Measurements from ENCODE around the gene KLHL42. TPM values are rescaled to one million over a fixed set of nuclear protein-coding genes. Genes with fewer than 3 reads are reported as not detected.
A peak's percentile ranks its signal among the peaks of the same experiment; 100 is the strongest.

Gene KLHL42
- total and polyA plus RNA-seq, 2 experiments from 2014 or later = 7.6 to 33.2 TPM

GRCh38 chr12:27781680-27782079 lies 1.6 kb downstream of the KLHL42 start (continued):
- TF ChIP-seq CTCF (conservative IDR thresholded peaks at IDR 0.05; ENCODE audit: low read depth in 2 of 2) (no peak), JUNB (IDR thresholded peaks at IDR 0.05; ENCODE audit: unreplicated experiment) (no peak), ETS1 (IDR thresholded peaks at IDR 0.05) (no peak), ZNF114 (CRISPR knock-in tag; IDR thresholded peaks at IDR 0.05) (no peak)

- peaks cover 46% of the 10 kb centered on the region for H3K4me1 Mint-ChIP-seq
Measured at GRCh38 chr12:27782481-27782880, 2.4 kb downstream of the KLHL42 start.

More at GRCh38 chr12:27782481-27782880, 2.4 kb downstream of the KLHL42 start:
- H3K9me2 ChIP-seq (ENCODE audit: insufficient read depth) = no peaks in the 10 kb centered on the region
- H3F3A ChIP-seq (replicated peaks; ENCODE audit: low read depth) = no peaks in the 10 kb centered on the region
- no peak overlapping the region for H2AFZ ChIP-seq
- H3K27ac ChIP-seq (ENCODE audit: low read depth) = no peak overlapping the region
- ATAC-seq (no peak), DNase-seq (ENCODE audit: low spot score) (no peak)
- peaks cover 68% of the 10 kb centered on the region for H3K79me2 ChIP-seq (replicated peaks; ENCODE audit: insufficient read depth)
- no peaks in the 10 kb centered on the region for H4K20me1 ChIP-seq (replicated peaks; ENCODE audit: insufficient read depth)
- H3K36me3 Mint-ChIP-seq (ENCODE audit: low read depth) = peaks cover 29% of the 10 kb centered on the region
- H3K36me3 ChIP-seq (ENCODE audit: insufficient read depth) = no peaks in the 10 kb centered on the region
- H3K27ac Mint-ChIP-seq = no peak overlapping the region
- H3K4me3 Mint-ChIP-seq = peak overlapping the region; percentile 57
- TF ChIP-seq POLR2AphosphoS5 (IDR thresholded peaks at IDR 0.05; ENCODE audit: low read depth) (no peak), ZNF462 (CRISPR knock-in tag; IDR thresholded peaks at IDR 0.05) (no peak), NANOG (IDR thresholded peaks at IDR 0.05; ENCODE audit: borderline replicate concordance) (no peak), ZNF114 (CRISPR knock-in tag; IDR thresholded peaks at IDR 0.05) (no peak), CTCF (conservative IDR thresholded peaks at IDR 0.05; ENCODE audit: low read depth in 2 of 2) (no peak), ZNF331 (CRISPR knock-in tag; IDR thresholded peaks at IDR 0.05; ENCODE audit: low read depth) (no peak), ETS1 (IDR thresholded peaks at IDR 0.05) (no peak), EZH2 (IDR thresholded peaks at IDR 0.05; ENCODE audit: low read depth, unreplicated experiment) (no peak), EZH2phosphoT487 (IDR thresholded peaks at IDR 0.05; ENCODE audit: unreplicated experiment) (no peak), STAT1 (IDR thresholded peaks at IDR 0.05; ENCODE audit: unreplicated experiment) (no peak), JUNB (IDR thresholded peaks at IDR 0.05; ENCODE audit: unreplicated experiment) (no peak)
- H3K27me3 ChIP-seq (ENCODE audit: insufficient read depth) = no peaks in the 10 kb centered on the region
- peaks cover 11% of the 10 kb centered on the region for H3K27me3 Mint-ChIP-seq (ENCODE audit: insufficient read depth, low read depth, poor library complexity)
- H3K4me2 ChIP-seq = peak overlapping the region; percentile 97
- H3K4me3 ChIP-seq = peak overlapping the region; percentile 80; the same call in 1 of the 2 replicates
- peaks cover 36% of the 10 kb centered on the region for H3K4me1 ChIP-seq (ENCODE audit: insufficient read depth)
- H3K9me3 Mint-ChIP-seq = no peaks in the 10 kb centered on the region

All from GM23338 (cell line).